ENCODE data around the gene ZNF407.

ZNF407 gene

GRCh38 chr18:75070625-75071483 is 473.2 kb downstream of the ZNF407 start:
- H3K4me3 ChIP-seq (replicated peaks in 1 of 2; ENCODE audit: low read depth in 2 of 2, low read length in 2 of 2), result peak overlapping the region in 1 of 2 donors; percentile 30

GRCh38 chr18:75071484-75071785 is 473.8 kb downstream of the ZNF407 start:
- DNase-seq (ENCODE audit: low read depth in 2 of 2), result no peak
- H3K4me3 ChIP-seq (replicated peaks in 1 of 2; ENCODE audit: low read depth in 2 of 2, low read length in 2 of 2), result peak overlapping the region in 1 of 2 donors; percentile 30
- TF ChIP-seq CTCF (IDR thresholded peaks at IDR 0.05; ENCODE audit: low read depth, low read length), result no peak

More at GRCh38 chr18:75070625-75071483, 473.2 kb downstream of the ZNF407 start:
- DNase-seq (ENCODE audit: low read depth in 2 of 2), result peak; percentile 59 to 91
- no peak for TF ChIP-seq CTCF (IDR thresholded peaks at IDR 0.05; ENCODE audit: low read depth, low read length)

- H3K4me3 ChIP-seq (replicated peaks in 1 of 2; ENCODE audit: low read depth in 2 of 2, low read length in 2 of 2), result no peak overlapping the region
- TF ChIP-seq CTCF (IDR thresholded peaks at IDR 0.05; ENCODE audit: low read depth, low read length), result no peak
- no peak for DNase-seq (ENCODE audit: low read depth in 2 of 2)
Observed at GRCh38 chr18:75071866-75072671, 474.4 kb downstream of the ZNF407 start.

- DNase-seq (ENCODE audit: low read depth in 2 of 2), result no peak
- no peak for TF ChIP-seq CTCF (IDR thresholded peaks at IDR 0.05; ENCODE audit: low read depth, low read length)
- H3K4me3 ChIP-seq (replicated peaks in 1 of 2; ENCODE audit: low read depth in 2 of 2, low read length in 2 of 2), result no peak overlapping the region
Observed at GRCh38 chr18:75072672-75073371, 475.2 kb downstream of the ZNF407 start.

GRCh38 chr18:75073654-75074053 is 476.0 kb downstream of the ZNF407 start:
- TF ChIP-seq CTCF (IDR thresholded peaks at IDR 0.05; ENCODE audit: low read depth, low read length), result no peak
- H3K4me3 ChIP-seq (replicated peaks in 1 of 2; ENCODE audit: low read depth in 2 of 2, low read length in 2 of 2), result no peak overlapping the region
- DNase-seq (ENCODE audit: low read depth in 2 of 2), result no peak

- no peak for DNase-seq (ENCODE audit: low read depth in 2 of 2)
- H3K4me3 ChIP-seq (replicated peaks in 1 of 2; ENCODE audit: low read depth in 2 of 2, low read length in 2 of 2), result no peak overlapping the region
- no peak for TF ChIP-seq CTCF (IDR thresholded peaks at IDR 0.05; ENCODE audit: low read depth, low read length)
Observed at GRCh38 chr18:75074196-75075015, 476.7 kb downstream of the ZNF407 start.
